Erythroblast (primary cell): ENCODE results near the gene KLHL3.

ENCODE experiments used
- GATA1 ChIP-seq: IDR thresholded peaks from 2 replicates; pipeline ENCODE4 v1.6.1; 2011; ENCODE audit warnings: low read depth, mild to moderate bottlenecking, control low read depth, low read length, moderate library complexity
- POLR2A ChIP-seq: IDR thresholded peaks from 2 replicates; pipeline ENCODE4 v1.6.1; 2011; ENCODE audit warnings: mild to moderate bottlenecking, low read length

- no peak for TF ChIP-seq POLR2A
- no peak for TF ChIP-seq GATA1
Observed at GRCh38 chr5:137612576-137612975, 123.3 kb downstream of the KLHL3 start.
